ENCODE data around the gene AQP12B.

AQP12B gene

GRCh38 chr2:240637116-240637900, 45.4 kb downstream of the AQP12B start:
- DNase-seq = no peak
- H4K8ac ChIP-seq (ENCODE audit: low read depth, low read length) = no peak overlapping the region
- H3K18ac ChIP-seq (ENCODE audit: low read length) = no peak overlapping the region
- H3K4ac ChIP-seq (ENCODE audit: low read depth, low read length) = no peak overlapping the region
- H2BK15ac ChIP-seq (replicated peaks; ENCODE audit: low read depth) = no peak overlapping the region
- no peaks in the 10 kb centered on the region for H3K36me3 ChIP-seq (ENCODE audit: control insufficient read depth, insufficient read depth, low read length)
- no peak overlapping the region for H3K4me3 ChIP-seq (ENCODE audit: low read length)
- H3K23ac ChIP-seq (ENCODE audit: low read length) = no peak overlapping the region
- no peak overlapping the region for H2BK120ac ChIP-seq (ENCODE audit: low read depth, low read length)
- H3K27me3 ChIP-seq (ENCODE audit: insufficient read depth, low read length, poor library complexity) = no peaks in the 10 kb centered on the region
- H2BK5ac ChIP-seq (ENCODE audit: low read length) = no peak overlapping the region
- no peak overlapping the region for H3K27ac ChIP-seq (ENCODE audit: low read depth, low read length)
- no peak overlapping the region for H3K56ac ChIP-seq (ENCODE audit: low read length)
- no peak overlapping the region for H3K9ac ChIP-seq (ENCODE audit: low read length)
- no peak overlapping the region for H2AK5ac ChIP-seq (ENCODE audit: low read length)
- no peaks in the 10 kb centered on the region for H3K79me2 ChIP-seq (ENCODE audit: control insufficient read depth, insufficient read depth, low read length)
- no peak overlapping the region for H4K5ac ChIP-seq (ENCODE audit: low read length)
- no peaks in the 10 kb centered on the region for H3K79me1 ChIP-seq (ENCODE audit: low read length)
- no peaks in the 10 kb centered on the region for H3K4me1 ChIP-seq (ENCODE audit: control insufficient read depth, low read depth, low read length)
- WGBS (ENCODE audit: extremely low coverage, insufficient coverage, low lambda C conversion rate) = no CpG with 5 or more reads among the region's 17 CpGs
- H3K4me2 ChIP-seq (ENCODE audit: low read length) = no peak overlapping the region

GRCh38 chr2:240636563-240637115, 46.0 kb downstream of the AQP12B start:
- no peak overlapping the region for H3K27ac ChIP-seq (ENCODE audit: low read depth, low read length)
- H3K4ac ChIP-seq (ENCODE audit: low read depth, low read length) = no peak overlapping the region
- no peaks in the 10 kb centered on the region for H3K79me2 ChIP-seq (ENCODE audit: control insufficient read depth, insufficient read depth, low read length)
- no peak overlapping the region for H2BK120ac ChIP-seq (ENCODE audit: low read depth, low read length)
- H3K27me3 ChIP-seq (ENCODE audit: insufficient read depth, low read length, poor library complexity) = no peaks in the 10 kb centered on the region
- no peak overlapping the region for H3K4me3 ChIP-seq (ENCODE audit: low read length)
- DNase-seq = no peak
- WGBS (ENCODE audit: extremely low coverage, insufficient coverage, low lambda C conversion rate) = no CpG with 5 or more reads among the region's 11 CpGs
- no peak overlapping the region for H2BK5ac ChIP-seq (ENCODE audit: low read length)
- H4K5ac ChIP-seq (ENCODE audit: low read length) = no peak overlapping the region
- H4K8ac ChIP-seq (ENCODE audit: low read depth, low read length) = no peak overlapping the region
- H3K18ac ChIP-seq (ENCODE audit: low read length) = no peak overlapping the region
- no peak overlapping the region for H3K56ac ChIP-seq (ENCODE audit: low read length)
- H2BK15ac ChIP-seq (replicated peaks; ENCODE audit: low read depth) = no peak overlapping the region
- H3K79me1 ChIP-seq (ENCODE audit: low read length) = no peaks in the 10 kb centered on the region
- H3K23ac ChIP-seq (ENCODE audit: low read length) = no peak overlapping the region
- no peak overlapping the region for H3K4me2 ChIP-seq (ENCODE audit: low read length)
- H3K36me3 ChIP-seq (ENCODE audit: control insufficient read depth, insufficient read depth, low read length) = no peaks in the 10 kb centered on the region
- H3K4me1 ChIP-seq (ENCODE audit: control insufficient read depth, low read depth, low read length) = no peaks in the 10 kb centered on the region
- H3K9ac ChIP-seq (ENCODE audit: low read length) = no peak overlapping the region
- no peak overlapping the region for H2AK5ac ChIP-seq (ENCODE audit: low read length)

GRCh38 chr2:240635998-240636547, 46.6 kb downstream of the AQP12B start:
- no peak overlapping the region for H2BK5ac ChIP-seq (ENCODE audit: low read length)
- no peak overlapping the region for H3K9ac ChIP-seq (ENCODE audit: low read length)
- H3K4me1 ChIP-seq (ENCODE audit: control insufficient read depth, low read depth, low read length) = no peaks in the 10 kb centered on the region
- no peaks in the 10 kb centered on the region for H3K79me1 ChIP-seq (ENCODE audit: low read length)
- no peak overlapping the region for H3K18ac ChIP-seq (ENCODE audit: low read length)
- no peak overlapping the region for H3K4me3 ChIP-seq (ENCODE audit: low read length)
- no peak overlapping the region for H2AK5ac ChIP-seq (ENCODE audit: low read length)
- no peak overlapping the region for H4K8ac ChIP-seq (ENCODE audit: low read depth, low read length)
- H2BK15ac ChIP-seq (replicated peaks; ENCODE audit: low read depth) = no peak overlapping the region
- H3K79me2 ChIP-seq (ENCODE audit: control insufficient read depth, insufficient read depth, low read length) = no peaks in the 10 kb centered on the region
- H3K56ac ChIP-seq (ENCODE audit: low read length) = no peak overlapping the region
- no peak overlapping the region for H3K27ac ChIP-seq (ENCODE audit: low read depth, low read length)
- no peak for DNase-seq
- H3K23ac ChIP-seq (ENCODE audit: low read length) = no peak overlapping the region
- no peak overlapping the region for H3K4me2 ChIP-seq (ENCODE audit: low read length)
- H3K4ac ChIP-seq (ENCODE audit: low read depth, low read length) = no peak overlapping the region
- no peaks in the 10 kb centered on the region for H3K27me3 ChIP-seq (ENCODE audit: insufficient read depth, low read length, poor library complexity)
- H2BK120ac ChIP-seq (ENCODE audit: low read depth, low read length) = no peak overlapping the region
- no CpG with 5 or more reads among the region's 3 CpGs for WGBS (ENCODE audit: extremely low coverage, insufficient coverage, low lambda C conversion rate)
- H4K5ac ChIP-seq (ENCODE audit: low read length) = no peak overlapping the region
- no peaks in the 10 kb centered on the region for H3K36me3 ChIP-seq (ENCODE audit: control insufficient read depth, insufficient read depth, low read length)

GRCh38 chr2:240635121-240635997, 47.3 kb downstream of the AQP12B start:
- H4K5ac ChIP-seq (ENCODE audit: low read length) = no peak overlapping the region
- H3K9ac ChIP-seq (ENCODE audit: low read length) = no peak overlapping the region
- no peak overlapping the region for H3K18ac ChIP-seq (ENCODE audit: low read length)
- no peak overlapping the region for H3K4me3 ChIP-seq (ENCODE audit: low read length)
- H3K4me2 ChIP-seq (ENCODE audit: low read length) = no peak overlapping the region
- no peak overlapping the region for H2BK120ac ChIP-seq (ENCODE audit: low read depth, low read length)
- no CpG with 5 or more reads among the region's 6 CpGs for WGBS (ENCODE audit: extremely low coverage, insufficient coverage, low lambda C conversion rate)
- H3K27ac ChIP-seq (ENCODE audit: low read depth, low read length) = no peak overlapping the region
- H2AK5ac ChIP-seq (ENCODE audit: low read length) = no peak overlapping the region
- H3K27me3 ChIP-seq (ENCODE audit: insufficient read depth, low read length, poor library complexity) = no peaks in the 10 kb centered on the region
- H2BK5ac ChIP-seq (ENCODE audit: low read length) = no peak overlapping the region
- no peaks in the 10 kb centered on the region for H3K79me1 ChIP-seq (ENCODE audit: low read length)
- H3K56ac ChIP-seq (ENCODE audit: low read length) = no peak overlapping the region
- no peak for DNase-seq
- H3K36me3 ChIP-seq (ENCODE audit: control insufficient read depth, insufficient read depth, low read length) = no peaks in the 10 kb centered on the region
- no peak overlapping the region for H2BK15ac ChIP-seq (replicated peaks; ENCODE audit: low read depth)
- no peak overlapping the region for H3K23ac ChIP-seq (ENCODE audit: low read length)
- no peak overlapping the region for H4K8ac ChIP-seq (ENCODE audit: low read depth, low read length)
- no peaks in the 10 kb centered on the region for H3K4me1 ChIP-seq (ENCODE audit: control insufficient read depth, low read depth, low read length)
- no peak overlapping the region for H3K4ac ChIP-seq (ENCODE audit: low read depth, low read length)
- no peaks in the 10 kb centered on the region for H3K79me2 ChIP-seq (ENCODE audit: control insufficient read depth, insufficient read depth, low read length)

DNA sequence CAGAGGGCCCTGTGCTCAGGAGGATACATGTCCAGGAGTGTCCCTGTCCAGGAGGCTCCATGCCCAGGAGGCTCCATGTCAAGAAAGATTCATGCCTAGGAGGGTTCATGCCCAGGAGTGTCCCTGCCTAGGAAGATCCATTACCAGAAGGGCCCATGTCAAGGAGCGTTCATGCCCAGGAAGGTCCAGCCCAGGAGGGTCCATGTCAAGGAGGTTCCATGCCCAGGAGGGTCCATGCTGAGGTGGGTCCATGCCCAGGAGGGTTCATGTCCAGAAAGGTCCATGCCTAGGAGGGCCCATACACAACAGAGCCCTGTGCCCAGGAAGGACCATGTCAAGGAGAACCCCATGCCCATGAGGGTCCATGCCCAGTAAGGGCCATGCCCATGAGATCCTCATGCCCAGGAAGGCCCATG, 50.4 kb downstream of the AQP12B start:
- Histone ChIP-seq H2BK120ac (ENCODE audit: low read depth, low read length) (no peak overlapping the region), H3K4ac (ENCODE audit: low read depth, low read length) (no peak overlapping the region), H3K4me1 (ENCODE audit: control insufficient read depth, low read depth, low read length) (no peaks in the 10 kb centered on the region), H3K79me2 (ENCODE audit: control insufficient read depth, insufficient read depth, low read length) (no peaks in the 10 kb centered on the region), H3K23ac (ENCODE audit: low read length) (no peak overlapping the region), H3K4me2 (ENCODE audit: low read length) (no peak overlapping the region), H2BK5ac (ENCODE audit: low read length) (no peak overlapping the region), H3K4me3 (ENCODE audit: low read length) (no peak overlapping the region), H3K56ac (ENCODE audit: low read length) (no peak overlapping the region), H4K8ac (ENCODE audit: low read depth, low read length) (no peak overlapping the region), H3K79me1 (ENCODE audit: low read length) (no peaks in the 10 kb centered on the region), H3K36me3 (ENCODE audit: control insufficient read depth, insufficient read depth, low read length) (no peaks in the 10 kb centered on the region), H3K18ac (ENCODE audit: low read length) (no peak overlapping the region), H2AK5ac (ENCODE audit: low read length) (no peak overlapping the region), H3K9ac (ENCODE audit: low read length) (no peak overlapping the region), H3K27ac (ENCODE audit: low read depth, low read length) (no peak overlapping the region), H3K27me3 (ENCODE audit: insufficient read depth, low read length, poor library complexity) (no peaks in the 10 kb centered on the region), H4K5ac (ENCODE audit: low read length) (no peak overlapping the region), H2BK15ac (replicated peaks; ENCODE audit: low read depth) (no peak overlapping the region)
- DNase-seq = no peak
- WGBS (ENCODE audit: extremely low coverage, insufficient coverage, low lambda C conversion rate) = no CpG with 5 or more reads among the region's 1 CpG

All from mesendoderm (in vitro differentiated cells).